HPDE6-E6E7 (cell line): Measurements from ENCODE around the gene PSAPL1.

ENCODE experiments used
- DNase-seq: peaks from one replicate; pipeline ENCODE4 v3.0.0; 2011; ENCODE audit warnings: missing footprints; ENCODE audit errors: extremely low spot score

PSAPL1 gene

DNA sequence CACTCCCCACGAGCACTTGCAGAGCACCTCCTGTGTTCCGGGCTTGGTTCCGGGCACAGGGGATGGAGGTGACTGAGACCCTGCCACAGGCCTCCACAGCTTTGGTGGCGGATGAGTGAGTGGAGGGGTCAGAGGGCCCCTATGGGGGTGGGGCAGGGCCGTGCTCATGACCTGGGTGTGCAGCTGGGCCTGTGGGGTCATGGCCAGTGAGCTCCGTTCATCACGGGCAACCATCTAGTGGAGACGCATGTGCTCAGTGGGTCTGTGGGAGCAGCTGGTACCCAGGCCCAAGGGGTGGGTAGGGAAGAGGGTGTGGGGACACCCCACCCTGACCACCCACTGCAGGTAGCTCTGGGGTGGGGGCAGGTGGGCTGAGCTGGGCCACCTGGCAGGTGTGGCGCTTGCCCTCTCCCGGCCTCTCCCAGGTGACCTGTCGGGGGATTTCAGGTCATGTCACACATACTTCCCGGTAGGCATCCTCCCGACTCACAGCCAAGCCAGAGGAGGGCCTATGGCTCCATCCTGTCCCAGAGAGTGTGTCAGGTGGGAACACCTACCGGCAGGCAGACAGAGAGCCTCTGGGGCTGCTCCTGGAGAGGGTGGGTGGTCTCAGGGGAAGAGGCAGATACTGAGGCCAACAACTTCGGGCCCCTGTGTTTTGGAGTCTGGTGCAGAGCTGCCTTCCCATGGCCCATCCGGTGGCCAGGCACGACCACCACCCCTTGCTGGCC is 3.6 kb downstream of the PSAPL1 start:
- DNase-seq = no peak

- DNase-seq = no peak
Measured at GRCh38 chr4:7430368-7430964, 4.3 kb downstream of the PSAPL1 start.

DNA sequence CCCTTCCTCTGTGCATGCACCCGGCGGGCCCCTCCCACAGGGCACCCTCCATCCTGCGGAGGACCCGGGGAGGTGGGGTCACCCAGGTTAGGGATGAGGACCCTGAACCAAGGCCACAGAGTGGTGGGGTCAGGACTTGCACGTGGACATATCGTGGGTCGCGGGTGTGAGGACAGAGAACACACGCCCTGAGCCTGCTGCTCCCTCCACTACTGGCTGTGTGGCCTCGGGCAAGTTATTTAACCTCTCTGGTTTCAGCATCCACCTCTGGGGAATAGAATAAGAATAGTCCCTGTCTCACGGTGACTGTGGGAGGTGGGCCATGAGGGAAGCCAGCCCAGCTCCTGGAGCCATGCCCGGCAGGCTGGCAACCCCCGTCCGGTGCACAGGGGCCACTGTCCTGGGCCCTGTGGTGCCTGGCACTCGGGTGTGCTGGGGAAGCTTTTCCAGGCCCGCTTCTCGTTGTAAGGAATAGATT is 5.1 kb downstream of the PSAPL1 start:
- DNase-seq = no peak

- DNase-seq = no peak
Measured at GRCh38 chr4:7429069-7429416, 5.7 kb downstream of the PSAPL1 start.

GRCh38 chr4:7428261-7429068 is 6.3 kb downstream of the PSAPL1 start:
- no peak for DNase-seq

GRCh38 chr4:7427831-7428260 is 6.9 kb downstream of the PSAPL1 start:
- DNase-seq = no peak

DNA sequence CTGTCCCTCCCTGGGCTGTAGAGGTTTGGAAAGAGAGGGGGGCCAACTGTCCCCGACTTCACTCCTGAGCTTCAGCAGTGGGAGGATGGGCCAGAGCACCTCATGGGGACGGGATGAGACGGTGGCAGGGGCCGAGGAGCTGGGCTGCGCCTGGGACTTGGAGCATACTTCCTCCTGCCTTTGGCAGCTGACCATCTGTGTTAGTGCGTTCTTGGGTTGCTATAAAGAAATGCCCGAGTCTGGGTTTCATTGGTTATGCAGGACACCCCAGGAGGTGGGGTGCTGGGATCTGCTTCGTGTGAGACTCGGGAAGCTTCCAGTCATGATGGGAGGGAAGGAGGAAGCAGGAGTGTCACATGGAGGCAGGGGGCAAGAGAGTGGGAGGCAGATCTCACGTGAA is 7.4 kb downstream of the PSAPL1 start:
- no peak for DNase-seq

GRCh38 chr4:7426525-7427171 is 8.1 kb downstream of the PSAPL1 start:
- DNase-seq = no peak

GRCh38 chr4:7425591-7426468 is 8.9 kb downstream of the PSAPL1 start:
- no peak for DNase-seq

DNA sequence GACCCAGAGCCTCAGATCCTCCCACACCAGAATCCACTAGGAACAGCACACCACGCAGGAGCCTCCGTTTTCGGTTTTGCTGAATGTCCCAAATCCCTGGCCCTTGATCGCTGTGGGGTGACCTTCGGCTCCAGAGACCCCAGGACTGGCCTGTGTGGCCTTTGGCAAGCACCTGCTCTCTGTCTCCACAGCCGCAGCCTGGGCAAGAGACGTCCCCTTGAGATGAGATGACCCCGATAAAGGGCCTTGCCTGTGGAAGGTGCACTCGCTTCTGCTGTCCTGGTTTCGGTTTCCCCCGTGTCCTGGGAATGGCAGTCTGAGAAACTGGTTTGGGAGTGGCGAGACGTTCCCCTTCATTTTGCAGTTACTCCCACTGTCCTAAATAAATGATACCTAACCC is 9.6 kb downstream of the PSAPL1 start:
- DNase-seq = no peak

- DNase-seq = no peak
Measured at GRCh38 chr4:7424553-7425111, 10.1 kb downstream of the PSAPL1 start.

- no peak for DNase-seq
Measured at GRCh38 chr4:7423801-7424552, 10.8 kb downstream of the PSAPL1 start.

- DNase-seq = no peak
Measured at GRCh38 chr4:7423391-7423790, 11.3 kb downstream of the PSAPL1 start.

DNA sequence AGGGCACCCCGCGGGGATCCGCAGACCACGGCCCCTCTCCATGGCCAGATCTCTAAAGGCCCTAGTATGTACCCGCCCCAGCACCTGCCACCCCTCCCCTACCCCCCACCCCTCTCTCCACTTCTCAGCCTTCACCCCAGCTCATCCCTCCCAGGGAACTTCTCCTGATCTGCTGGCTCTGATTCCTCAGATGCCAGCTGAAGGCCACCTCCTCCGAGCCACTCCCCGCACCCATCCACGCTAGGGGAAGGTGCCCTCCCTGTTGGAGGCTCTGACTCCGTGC is 11.9 kb downstream of the PSAPL1 start:
- DNase-seq = no peak

- no peak for DNase-seq
Measured at GRCh38 chr4:7422151-7422897, 12.4 kb downstream of the PSAPL1 start.

DNA sequence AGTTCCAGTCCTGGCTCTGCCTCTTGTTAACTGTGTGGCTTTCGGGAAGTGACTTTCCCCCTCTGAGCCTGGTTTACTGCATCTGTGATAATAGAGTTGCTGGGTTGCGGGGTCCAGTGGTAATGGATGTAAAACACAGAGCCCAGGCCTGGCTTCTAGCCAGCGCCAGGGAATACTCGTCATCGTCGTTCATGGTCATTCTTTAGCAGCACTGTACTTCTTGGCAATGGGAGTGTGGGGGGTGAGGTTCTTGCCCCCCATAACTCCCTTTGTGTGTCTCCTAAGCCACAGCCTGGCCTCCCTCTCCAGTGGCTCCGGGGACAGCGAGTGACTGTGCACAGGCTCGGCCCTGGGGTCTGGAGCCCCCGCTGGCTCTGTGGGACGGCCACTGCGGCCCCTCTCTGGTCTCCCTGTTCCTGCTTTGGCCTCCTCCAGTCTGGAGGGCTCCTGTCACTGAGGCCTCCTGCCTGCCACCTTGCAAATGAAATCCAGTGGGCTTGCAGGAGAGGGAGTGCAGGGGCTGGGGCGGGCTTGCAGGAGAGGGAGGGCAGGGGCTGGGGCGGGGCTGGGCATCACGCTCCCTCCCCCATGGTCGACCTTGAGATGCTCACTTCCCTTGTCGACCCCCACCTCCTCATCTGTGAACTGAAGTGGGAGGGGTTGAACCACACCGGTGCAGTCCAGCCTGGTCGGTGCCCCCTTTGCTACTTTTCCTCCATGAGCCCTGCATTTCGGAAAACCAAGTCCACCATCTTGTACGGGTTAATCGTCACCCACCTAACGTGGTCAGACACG is 13.2 kb downstream of the PSAPL1 start:
- DNase-seq = no peak

DNA sequence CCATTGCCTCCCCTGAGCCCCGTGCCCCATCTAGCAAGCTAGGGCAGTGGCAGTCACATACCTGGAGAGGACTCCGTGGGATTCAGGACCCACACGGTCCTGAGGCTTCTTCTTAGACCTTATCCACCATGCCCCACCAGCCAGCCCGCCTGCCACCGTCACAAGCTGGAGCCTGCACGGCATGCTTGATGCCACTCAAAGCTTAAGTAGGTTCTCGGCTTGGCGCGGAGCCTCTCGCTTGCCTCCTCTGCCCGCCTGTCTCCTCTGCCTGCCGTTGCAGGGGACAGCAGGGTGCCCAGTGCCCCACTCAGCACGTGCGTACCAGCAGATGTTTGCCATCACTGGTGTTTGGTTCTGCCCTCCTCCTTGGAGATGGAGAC is 14.1 kb downstream of the PSAPL1 start:
- no peak for DNase-seq

DNA sequence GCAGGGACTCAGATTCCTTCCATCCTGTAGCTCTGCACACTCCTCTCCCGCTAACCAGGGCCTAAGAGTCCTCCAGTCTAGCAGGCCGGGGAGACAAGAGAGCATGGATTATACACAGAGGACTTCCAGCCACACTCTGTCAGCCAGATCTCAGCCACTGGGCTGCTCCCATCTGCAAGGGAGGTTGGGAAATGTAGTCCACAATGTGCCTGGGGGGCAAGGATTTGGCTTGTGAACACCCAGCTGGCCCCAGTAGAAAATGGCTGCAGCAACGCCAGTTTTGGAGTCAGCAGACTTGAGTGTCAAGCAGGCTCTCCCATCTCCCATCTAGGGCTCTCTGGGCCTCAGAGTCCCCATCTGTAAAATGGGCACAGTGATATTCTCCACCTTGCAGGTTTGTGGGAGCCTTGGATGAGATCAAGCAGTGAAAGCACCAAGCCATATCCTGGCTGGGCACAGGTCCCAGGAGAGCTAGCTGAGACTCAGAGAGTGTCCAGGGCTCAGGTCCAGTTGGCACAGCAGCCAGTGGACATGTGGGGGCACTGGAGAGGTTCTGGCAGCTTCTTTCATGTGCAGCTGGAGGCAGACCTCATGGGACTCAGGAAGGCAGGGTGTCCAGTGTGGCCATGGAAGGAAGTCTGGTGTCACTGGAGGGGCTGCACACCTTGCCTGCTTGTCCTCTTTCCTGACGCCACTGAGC is 14.6 kb downstream of the PSAPL1 start:
- DNase-seq = no peak
